ENCODE data around the gene CEP112. TPM values are rescaled to one million over a fixed set of nuclear protein-coding genes. Genes with fewer than 3 reads are reported as not detected.

Gene CEP112
- total and polyA plus RNA-seq, 10 of the 15 experiments (the other 5 are each of a cell fraction or from before 2014, with no cell fraction given) = 0.11 to 3.8 (median 0.32) TPM; not detected in 1

DNA sequence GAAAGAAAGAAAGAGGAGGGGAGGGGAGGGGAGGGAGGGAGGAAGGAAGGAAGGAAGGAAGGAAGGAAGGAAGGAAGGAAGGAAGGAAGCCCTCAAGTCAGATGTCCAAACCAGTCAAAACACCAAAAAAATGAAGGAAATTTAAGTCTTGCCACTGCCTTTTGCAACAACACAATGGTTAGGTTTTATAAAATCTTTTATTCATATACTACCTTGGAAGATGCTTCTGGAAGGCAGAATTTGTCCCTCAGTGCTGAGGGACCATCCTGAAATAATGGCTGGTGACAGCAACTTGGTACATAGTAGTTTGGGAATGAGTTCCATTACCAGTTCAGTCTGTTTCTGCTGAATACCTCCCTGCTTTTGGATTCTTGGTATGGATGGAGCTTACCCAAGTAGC, 29.4 kb upstream of the CEP112 start:
- Histone ChIP-seq H3K27ac (ENCODE audit: control insufficient read depth, insufficient read depth) (no peak overlapping the region), H3K27me3 (replicated peaks in 1 of 2; ENCODE audit: control insufficient read depth in 2 of 2, insufficient read depth in 2 of 2, low read length in 1 of 2) (0 out of 4 replicates have a peak, but pooled peaks cover 0 to 2% of the 10 kb centered on the region in 2 experiments), H3K4me2 (ENCODE audit: control insufficient read depth, insufficient read depth) (no peak overlapping the region), H3K36me3 (ENCODE audit: control insufficient read depth in 2 of 2, insufficient read depth in 2 of 2, low read length in 1 of 2) (no peaks in the 10 kb centered on the region), H3K9me3 (replicated peaks; ENCODE audit: control insufficient read depth, insufficient read depth, low read length) (no peaks in the 10 kb centered on the region), H3K79me2 (ENCODE audit: control insufficient read depth, insufficient read depth, low read length) (no peaks in the 10 kb centered on the region), H3K4me3 (no peak overlapping the region), H3K9ac (ENCODE audit: control insufficient read depth, insufficient read depth, low read length) (no peak overlapping the region), H4K20me1 (ENCODE audit: control insufficient read depth, insufficient read depth) (no peaks in the 10 kb centered on the region), H2AFZ (ENCODE audit: control insufficient read depth, low read depth, low read length) (no peak overlapping the region), H3K4me1 (ENCODE audit: control insufficient read depth, insufficient read depth, low read length) (no peaks in the 10 kb centered on the region)
- TF ChIP-seq FOS (IDR thresholded peaks at IDR 0.05; ENCODE audit: borderline replicate concordance, extremely low read depth, insufficient read length) = no peak
- TF ChIP-seq TCF12 (IDR thresholded peaks at IDR 0.05; ENCODE audit: low read depth, low read length) = no peak
- TF ChIP-seq ZBED1 (IDR thresholded peaks at IDR 0.05; ENCODE audit: borderline replicate concordance) = no peak
- TF ChIP-seq, protein P1, sequence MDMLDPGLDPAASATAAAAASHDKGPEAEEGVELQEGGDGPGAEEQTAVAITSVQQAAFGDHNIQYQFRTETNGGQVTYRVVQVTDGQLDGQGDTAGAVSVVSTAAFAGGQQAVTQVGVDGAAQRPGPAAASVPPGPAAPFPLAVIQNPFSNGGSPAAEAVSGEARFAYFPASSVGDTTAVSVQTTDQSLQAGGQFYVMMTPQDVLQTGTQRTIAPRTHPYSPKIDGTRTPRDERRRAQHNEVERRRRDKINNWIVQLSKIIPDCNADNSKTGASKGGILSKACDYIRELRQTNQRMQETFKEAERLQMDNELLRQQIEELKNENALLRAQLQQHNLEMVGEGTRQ (IDR thresholded peaks at IDR 0.05; ENCODE audit: borderline replicate concordance, low read depth, low read length) = no peak
- TF ChIP-seq CHD1 (IDR thresholded peaks at IDR 0.05; ENCODE audit: low read depth, low read length) = no peak
- no peak for TF ChIP-seq PML (IDR thresholded peaks at IDR 0.05; ENCODE audit: low read length)
- TF ChIP-seq POU2F2 (IDR thresholded peaks at IDR 0.05; ENCODE audit: borderline replicate concordance, low read depth, low read length) = no peak
- TF ChIP-seq, protein P2, sequence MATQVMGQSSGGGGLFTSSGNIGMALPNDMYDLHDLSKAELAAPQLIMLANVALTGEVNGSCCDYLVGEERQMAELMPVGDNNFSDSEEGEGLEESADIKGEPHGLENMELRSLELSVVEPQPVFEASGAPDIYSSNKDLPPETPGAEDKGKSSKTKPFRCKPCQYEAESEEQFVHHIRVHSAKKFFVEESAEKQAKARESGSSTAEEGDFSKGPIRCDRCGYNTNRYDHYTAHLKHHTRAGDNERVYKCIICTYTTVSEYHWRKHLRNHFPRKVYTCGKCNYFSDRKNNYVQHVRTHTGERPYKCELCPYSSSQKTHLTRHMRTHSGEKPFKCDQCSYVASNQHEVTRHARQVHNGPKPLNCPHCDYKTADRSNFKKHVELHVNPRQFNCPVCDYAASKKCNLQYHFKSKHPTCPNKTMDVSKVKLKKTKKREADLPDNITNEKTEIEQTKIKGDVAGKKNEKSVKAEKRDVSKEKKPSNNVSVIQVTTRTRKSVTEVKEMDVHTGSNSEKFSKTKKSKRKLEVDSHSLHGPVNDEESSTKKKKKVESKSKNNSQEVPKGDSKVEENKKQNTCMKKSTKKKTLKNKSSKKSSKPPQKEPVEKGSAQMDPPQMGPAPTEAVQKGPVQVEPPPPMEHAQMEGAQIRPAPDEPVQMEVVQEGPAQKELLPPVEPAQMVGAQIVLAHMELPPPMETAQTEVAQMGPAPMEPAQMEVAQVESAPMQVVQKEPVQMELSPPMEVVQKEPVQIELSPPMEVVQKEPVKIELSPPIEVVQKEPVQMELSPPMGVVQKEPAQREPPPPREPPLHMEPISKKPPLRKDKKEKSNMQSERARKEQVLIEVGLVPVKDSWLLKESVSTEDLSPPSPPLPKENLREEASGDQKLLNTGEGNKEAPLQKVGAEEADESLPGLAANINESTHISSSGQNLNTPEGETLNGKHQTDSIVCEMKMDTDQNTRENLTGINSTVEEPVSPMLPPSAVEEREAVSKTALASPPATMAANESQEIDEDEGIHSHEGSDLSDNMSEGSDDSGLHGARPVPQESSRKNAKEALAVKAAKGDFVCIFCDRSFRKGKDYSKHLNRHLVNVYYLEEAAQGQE (IDR thresholded peaks at IDR 0.05; ENCODE audit: low read depth, low read length) = no peak
- TF ChIP-seq, protein P3, sequence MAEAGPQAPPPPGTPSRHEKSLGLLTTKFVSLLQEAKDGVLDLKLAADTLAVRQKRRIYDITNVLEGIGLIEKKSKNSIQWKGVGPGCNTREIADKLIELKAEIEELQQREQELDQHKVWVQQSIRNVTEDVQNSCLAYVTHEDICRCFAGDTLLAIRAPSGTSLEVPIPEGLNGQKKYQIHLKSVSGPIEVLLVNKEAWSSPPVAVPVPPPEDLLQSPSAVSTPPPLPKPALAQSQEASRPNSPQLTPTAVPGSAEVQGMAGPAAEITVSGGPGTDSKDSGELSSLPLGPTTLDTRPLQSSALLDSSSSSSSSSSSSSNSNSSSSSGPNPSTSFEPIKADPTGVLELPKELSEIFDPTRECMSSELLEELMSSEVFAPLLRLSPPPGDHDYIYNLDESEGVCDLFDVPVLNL (IDR thresholded peaks at IDR 0.05; ENCODE audit: low read depth, low read length) = no peak
- TF ChIP-seq BACH1 (IDR thresholded peaks at IDR 0.05; ENCODE audit: borderline replicate concordance) = no peak
- no peak for TF ChIP-seq ZBTB40 (IDR thresholded peaks at IDR 0.05; ENCODE audit: borderline replicate concordance)
- no peak for TF ChIP-seq ATF7 (IDR thresholded peaks at IDR 0.05; ENCODE audit: low read depth)
- TF ChIP-seq MTA3 (IDR thresholded peaks at IDR 0.05; ENCODE audit: borderline replicate concordance, low read length) = no peak
- no peak for TF ChIP-seq CEBPB (IDR thresholded peaks at IDR 0.05; ENCODE audit: borderline replicate concordance in 1 of 2, low read depth in 2 of 2, low read length in 2 of 2)
- TF ChIP-seq POLR2A (IDR thresholded peaks at IDR 0.05; ENCODE audit: low read depth, low read length) = no peak
- no peak for TF ChIP-seq ZNF217 (IDR thresholded peaks at IDR 0.05)
- CTCF ChIA-PET = no interaction called here
- SMC1A ChIA-PET (ENCODE audit: uncharacterized antibody, unreplicated experiment) = no interaction called here
- ATAC-seq (no peak), DNase-seq (ENCODE audit: low read depth, low spot score) (no peak), FAIRE-seq (no peak)
- RAD21 ChIA-PET (ENCODE audit: unreplicated experiment) = no interaction called here
- POLR2A ChIA-PET = no interaction called here
- in situ Hi-C loops (cut with MboI) = no loop called here
- intact Hi-C loops (cut with micrococcal nuclease; ENCODE audit: unreplicated experiment) = no loop called here
- no TSS peak for BruUV-seq (replicated peaks)

All from GM12878 (cell line).